IMR-90 (cell line): ENCODE measurements around the gene SLC36A2. TPM values are rescaled to one million over a fixed set of nuclear protein-coding genes. Genes with fewer than 3 reads are reported as not detected.

Experiments
- ATAC-seq: fragments of 200-7000 bp; cut with Tn5 transposase; 2 replicates; pipeline ENCODE4 v1.9.1; 2020; ENCODE audit warnings: low read depth, mild to moderate bottlenecking, moderate library complexity
- BruUV-seq: library from RNA; stranded (reverse); fragments of 400-500 nt; replicated peaks from 2 replicates; lab custom pipeline; 2021; lab: Mats Ljungman, UMichigan
- CTCF ChIA-PET: fragments of 300-600 bp; formaldehyde crosslinking; extraction: SDS; loops from one replicate; lab custom pipeline; 2021; ENCODE audit warnings: antibody characterized with exemption; lab: Yijun Ruan, JAX
- POLR2A ChIA-PET: fragments of 300-600 bp; sonication (Branson Sonifier 250); formaldehyde crosslinking; loops from one replicate; lab custom pipeline; 2022; ENCODE audit warnings: antibody characterized with exemption; ENCODE audit not compliant: unreplicated experiment; lab: Charles Lee
- DNase-seq: peaks from one replicate; pipeline ENCODE4 v3.0.0; 2013
- H2AFZ ChIP-seq: replicated peaks from 2 replicates; pipeline ENCODE3; 2013; ENCODE audit warnings: low read length, mild to moderate bottlenecking; ENCODE audit not compliant: poor library complexity
- H2AK5ac ChIP-seq: 2 replicates; pipeline ENCODE4 v1.6.1; 2013; ENCODE audit warnings: low read depth, low read length, inconsistent platforms
- H2AK9ac ChIP-seq: replicated peaks from 2 replicates; pipeline ENCODE3; 2013; ENCODE audit warnings: mild to moderate bottlenecking, low read depth, low read length, moderate library complexity; ENCODE audit not compliant: poor library complexity
- H2BK120ac ChIP-seq: 2 replicates; pipeline ENCODE4 v1.6.1; 2013; ENCODE audit warnings: low read depth, low read length, inconsistent platforms
- H2BK15ac ChIP-seq: 3 replicates; pipeline ENCODE4 v1.6.1; 2013; ENCODE audit warnings: low read depth, low read length, inconsistent platforms
- H2BK20ac ChIP-seq: 2 replicates; pipeline ENCODE4 v1.6.1; 2013; ENCODE audit warnings: low read depth, mild to moderate bottlenecking, inconsistent platforms, low read length, moderate library complexity
- H2BK5ac ChIP-seq: 2 replicates; pipeline ENCODE4 v1.6.1; 2013; ENCODE audit warnings: mild to moderate bottlenecking, low read depth, low read length, inconsistent platforms; ENCODE audit not compliant: poor library complexity, severe bottlenecking
- H3K14ac ChIP-seq: replicated peaks from 2 replicates; pipeline ENCODE4 v1.6.1; 2013; ENCODE audit warnings: low read depth, low read length, inconsistent platforms
- H3K18ac ChIP-seq: 2 replicates; pipeline ENCODE4 v1.6.1; 2013; ENCODE audit warnings: low read depth, low read length, control low read depth
- H3K23ac ChIP-seq: 2 replicates; pipeline ENCODE4 v1.6.1; 2013; ENCODE audit warnings: low read depth, low read length, inconsistent platforms
- H3K27ac ChIP-seq: 2 replicates; pipeline ENCODE4 v1.5.1; 2013; ENCODE audit warnings: mild to moderate bottlenecking, control low read depth, low read length; ENCODE audit not compliant: insufficient read depth
- H3K27me3 ChIP-seq: 2 replicates; pipeline ENCODE4 v1.6.1; 2013; ENCODE audit warnings: low read length; ENCODE audit not compliant: control insufficient read depth, insufficient read depth
- H3K36me3 ChIP-seq: 2 replicates; pipeline ENCODE4 v1.6.1; 2013; ENCODE audit warnings: low read length, mixed read lengths; ENCODE audit not compliant: control insufficient read depth, insufficient read depth
- H3K4ac ChIP-seq: 2 replicates; pipeline ENCODE4 v1.6.1; 2013; ENCODE audit warnings: low read depth, low read length, inconsistent platforms
- H3K4me1 ChIP-seq: 2 replicates; pipeline ENCODE4 v1.6.1; 2013; ENCODE audit warnings: low read length, mixed read lengths; ENCODE audit not compliant: control insufficient read depth, insufficient read depth
- H3K4me2 ChIP-seq: 2 replicates; pipeline ENCODE4 v1.6.1; 2013; ENCODE audit warnings: low read depth, mild to moderate bottlenecking, control low read depth, low read length, moderate library complexity
- H3K4me3 ChIP-seq: 2 replicates; pipeline ENCODE4 v1.5.1; 2013; ENCODE audit warnings: low read depth, mild to moderate bottlenecking, control low read depth, low read length, moderate library complexity; ENCODE audit not compliant: insufficient read depth
- H3K56ac ChIP-seq: 2 replicates; pipeline ENCODE4 v1.6.1; 2013; ENCODE audit warnings: low read length, inconsistent platforms; ENCODE audit not compliant: insufficient read depth; ENCODE audit errors: extremely low read depth
- H3K79me1 ChIP-seq, 2 experiments: 2 replicates each; pipeline ENCODE4 v1.6.1; 2013; ENCODE audit warnings: low read length in 2 of 2, inconsistent platforms in 1 of 2, low read depth in 1 of 2
- H3K9ac ChIP-seq: 2 replicates; pipeline ENCODE4 v1.6.1; 2013; ENCODE audit warnings: low read depth, low read length, control low read depth
- H3K9me1 ChIP-seq: 2 replicates; pipeline ENCODE4 v1.6.1; 2013; ENCODE audit warnings: low read length, inconsistent platforms; ENCODE audit not compliant: insufficient read depth
- H3K9me3 ChIP-seq: 2 replicates; pipeline ENCODE4 v1.6.1; 2013; ENCODE audit warnings: low read length; ENCODE audit not compliant: control insufficient read depth, insufficient read depth
- H4K20me1 ChIP-seq: 2 replicates; pipeline ENCODE4 v1.6.1; 2013; ENCODE audit warnings: low read length, inconsistent platforms; ENCODE audit not compliant: insufficient read depth
- H4K5ac ChIP-seq: 2 replicates; pipeline ENCODE4 v1.6.1; 2013; ENCODE audit warnings: mild to moderate bottlenecking, low read depth, low read length, control low read depth
- H4K8ac ChIP-seq, 2 experiments: 2 replicates each; pipeline ENCODE4 v1.6.1; 2013; ENCODE audit warnings: low read depth in 2 of 2, low read length in 2 of 2, control low read depth in 1 of 2, inconsistent platforms in 1 of 2
- H4K91ac ChIP-seq: 2 replicates; pipeline ENCODE4 v1.6.1; 2013; ENCODE audit warnings: low read depth, low read length, inconsistent platforms; ENCODE audit not compliant: insufficient read depth
- CEBPB ChIP-seq: IDR thresholded peaks from 2 replicates; pipeline ENCODE4 v1.6.1; 2012; ENCODE audit warnings: low read depth, low read length, improper control_type of control experiment
- CHD1 ChIP-seq: IDR thresholded peaks from 2 replicates; pipeline ENCODE4 v1.6.1; 2012; ENCODE audit warnings: low read depth, low read length, improper control_type of control experiment
- RFX5 ChIP-seq: IDR thresholded peaks from 2 replicates; pipeline ENCODE4 v1.8.0; 2012; ENCODE audit warnings: low read depth, mild to moderate bottlenecking, low read length, moderate library complexity
- WGBS, 2 experiments: methylation state at CpG; one replicate each; pipeline versions ENCODE4 v1.1.5 to v1.1.7; 2013; ENCODE audit warnings: missing lambda C conversion rate in 2 of 2; ENCODE audit not compliant: insufficient read length in 1 of 2; ENCODE audit errors: extremely low coverage in 2 of 2; 5-methylcytosine and 5-hydroxymethylcytosine counted together
- dilution Hi-C: fragments of 300-500 bp; cut with HindIII; formaldehyde crosslinking; loops from one replicate; pipeline ENCODE4 v1.14.3; 2018; ENCODE audit warnings: low sequenced_read_pairs; ENCODE audit not compliant: unreplicated experiment
- in situ Hi-C: fragments of 300-500 bp; cut with MboI; formaldehyde crosslinking; loops from 3 replicates; pipeline ENCODE4 v1.14.3; 2019; ENCODE audit warnings: low sequenced_read_pairs, inconsistent platforms, mixed read lengths
- intact Hi-C: fragments of 100-400 bp; cut with micrococcal nuclease; formaldehyde crosslinking; loops from 2 replicates; pipeline ENCODE4 v1.10.0; 2022
- polyA plus RNA-seq, 3 experiments: library from polyadenylated mRNA; depleted of rRNA; stranded (reverse); fragments of >200 nt; gene quantifications; 2 replicates each; pipeline ENCODE4 v1.2.3, GENCODE V29; 2012; ENCODE audit warnings: low replicate concordance in 1 of 3
- total RNA-seq: library from RNA; depleted of rRNA; stranded (reverse); fragments of >200 nt; gene quantifications from 2 replicates; pipeline ENCODE4 v1.2.3, GENCODE V29; 2012

Gene SLC36A2
- total and polyA plus RNA-seq, 2 of the 4 experiments (the other 2 are of a cell fraction) = not detected

GRCh38 chr5:151280443-151280842 lies 66.9 kb downstream of the SLC36A2 start:
- H2BK5ac ChIP-seq = no peak overlapping the region
- peaks cover 6% of the 10 kb centered on the region for H3K27me3 ChIP-seq
- H4K20me1 ChIP-seq = no peaks in the 10 kb centered on the region
- no peak overlapping the region for H3K23ac ChIP-seq
- WGBS, 2 experiments = no CpG with 5 or more reads among the region's 2 CpGs
- H3K56ac ChIP-seq = no peak overlapping the region
- H2AFZ ChIP-seq = no peak overlapping the region
- H3K4me3 ChIP-seq = no peak overlapping the region
- no peaks in the 10 kb centered on the region for H3K9me1 ChIP-seq
- H3K9ac ChIP-seq = no peak overlapping the region
- no peak overlapping the region for H2BK20ac ChIP-seq
- TF ChIP-seq CHD1 (no peak), CEBPB (no peak), RFX5 (no peak)
- H3K27ac ChIP-seq = no peak overlapping the region
- no peak overlapping the region for H3K4me2 ChIP-seq
- H3K4me1 ChIP-seq = no peaks in the 10 kb centered on the region
- H3K79me1 ChIP-seq = no peaks in the 10 kb centered on the region
- H2BK15ac ChIP-seq = no peak overlapping the region
- POLR2A ChIA-PET = no interaction called here
- no peak overlapping the region for H3K14ac ChIP-seq
- dilution Hi-C loops = no loop called here
- intact Hi-C loops = no loop called here
- H4K8ac ChIP-seq = no peak overlapping the region
- H4K5ac ChIP-seq = no peak overlapping the region
- ATAC-seq (no peak), DNase-seq (no peak)
- H3K18ac ChIP-seq = no peak overlapping the region
- no peak overlapping the region for H2BK120ac ChIP-seq
- H2AK9ac ChIP-seq = no peak overlapping the region
- H3K9me3 ChIP-seq = no peaks in the 10 kb centered on the region
- H2AK5ac ChIP-seq = no peak overlapping the region
- no peak overlapping the region for H4K91ac ChIP-seq
- in situ Hi-C loops = no loop called here
- CTCF ChIA-PET = no interaction called here
- no peaks in the 10 kb centered on the region for H3K36me3 ChIP-seq
- no peak overlapping the region for H3K4ac ChIP-seq
- BruUV-seq = no TSS peak
